Neural progenitor cell (in vitro differentiated cells): ENCODE data around the gene KANK4. TPM values are rescaled to one million over a fixed set of nuclear protein-coding genes. Genes with fewer than 3 reads are reported as not detected.

ENCODE experiments used
- DNase-seq: peaks from one replicate; pipeline ENCODE4 v3.0.0-alpha.2; 2016; ENCODE audit warnings: low spot score
- H2AFZ ChIP-seq: fragments of 200-600 bp; sonication (generic); replicated peaks from 2 replicates; pipeline ENCODE4 v1.6.1; 2016; ENCODE audit warnings: antibody characterized with exemption
- H3F3A ChIP-seq: fragments of 200-600 bp; sonication (generic); 2 replicates; pipeline ENCODE4 v1.6.1; 2016; ENCODE audit warnings: antibody characterized with exemption, low read depth
- H3K27ac ChIP-seq: fragments of 200-600 bp; sonication (generic); 2 replicates; pipeline ENCODE4 v1.5.1; 2016; ENCODE audit warnings: mild to moderate bottlenecking
- H3K27me3 ChIP-seq: fragments of 200-600 bp; sonication (generic); 2 replicates; pipeline ENCODE4 v1.6.1; 2016; ENCODE audit warnings: mild to moderate bottlenecking, moderate library complexity
- H3K36me3 ChIP-seq: fragments of 200-600 bp; sonication (generic); 2 replicates; pipeline ENCODE4 v1.5.1; 2016
- H3K4me1 ChIP-seq: fragments of 200-600 bp; sonication (generic); 2 replicates; pipeline ENCODE4 v1.6.1; 2016; ENCODE audit warnings: mixed run types
- H3K4me2 ChIP-seq: fragments of 200-600 bp; sonication (generic); 2 replicates; pipeline ENCODE4 v1.6.1; 2016
- H3K4me3 ChIP-seq: fragments of 200-600 bp; sonication (generic); 2 replicates; pipeline ENCODE4 v1.5.1; 2016
- H3K79me2 ChIP-seq: fragments of 200-600 bp; sonication (generic); 2 replicates; pipeline ENCODE4 v1.6.1; 2016; ENCODE audit warnings: low read depth
- H3K9ac ChIP-seq: fragments of 200-600 bp; sonication (generic); 2 replicates; pipeline ENCODE4 v1.6.1; 2016
- H3K9me3 ChIP-seq: fragments of 200-600 bp; sonication (generic); 2 replicates; pipeline ENCODE4 v1.5.1; 2016; ENCODE audit warnings: low read depth
- H4K20me1 ChIP-seq: fragments of 200-600 bp; sonication (generic); 2 replicates; pipeline ENCODE4 v1.6.1; 2016; ENCODE audit warnings: low read depth
- H3K27ac Mint-ChIP-seq: 3 replicates; pipeline ENCODE4 v1.8.0; 2021; ENCODE audit warnings: mixed read lengths
- H3K27me3 Mint-ChIP-seq: 2 replicates; pipeline ENCODE4 v1.8.0; 2022; ENCODE audit warnings: low read depth, mild to moderate bottlenecking, inconsistent platforms, moderate library complexity, mixed read lengths; ENCODE audit not compliant: insufficient read depth
- H3K36me3 Mint-ChIP-seq: 3 replicates; pipeline ENCODE4 v1.8.0; 2021; ENCODE audit warnings: mixed read lengths
- H3K4me1 Mint-ChIP-seq: 3 replicates; pipeline ENCODE4 v1.8.0; 2021; ENCODE audit warnings: mixed read lengths
- H3K4me3 Mint-ChIP-seq: 3 replicates; pipeline ENCODE4 v1.8.0; 2021; ENCODE audit warnings: mild to moderate bottlenecking, moderate library complexity, mixed read lengths
- H3K9me3 Mint-ChIP-seq: 3 replicates; pipeline ENCODE4 v1.8.0; 2020; ENCODE audit warnings: mixed read lengths
- CTCF ChIP-seq: fragments of 200-600 bp; sonication (generic); IDR thresholded peaks from 2 replicates; pipeline ENCODE4 v1.5.1; 2017; ENCODE audit warnings: antibody characterized with exemption, mild to moderate bottlenecking
- EZH2 ChIP-seq: fragments of 200-600 bp; sonication (generic); IDR thresholded peaks from 2 replicates; pipeline ENCODE4 v1.6.1; 2017; ENCODE audit warnings: antibody characterized with exemption, mild to moderate bottlenecking, moderate library complexity
- EZH2phosphoT487 ChIP-seq: fragments of 200-600 bp; sonication (generic); IDR thresholded peaks from 2 replicates; pipeline ENCODE4 v1.6.1; 2017; ENCODE audit warnings: antibody characterized with exemption
- total RNA-seq: library from RNA; depleted of rRNA; stranded (reverse); fragments of >200 nt; gene quantifications from 2 replicates; pipeline ENCODE4 v1.2.3, GENCODE V29; 2015; ENCODE audit warnings: low replicate concordance

The KANK4 gene
- total RNA-seq, 1 donor from 2014 or later, result not detected

- no peak overlapping the region for H3K27ac ChIP-seq
- H3F3A ChIP-seq, result no peaks in the 10 kb centered on the region
- H3K36me3 ChIP-seq, result no peaks in the 10 kb centered on the region
- peaks cover 2% of the 10 kb centered on the region for H3K27me3 Mint-ChIP-seq
- peak; percentile 35 for DNase-seq
- H3K4me2 ChIP-seq, result no peak overlapping the region
- H2AFZ ChIP-seq, result peak overlapping the region; percentile 90
- H3K36me3 Mint-ChIP-seq, result peaks cover 2% of the 10 kb centered on the region
- no peaks in the 10 kb centered on the region for H3K79me2 ChIP-seq
- H3K4me1 ChIP-seq, result peaks cover 6% of the 10 kb centered on the region
- peaks cover 7% of the 10 kb centered on the region for H3K27me3 ChIP-seq
- H3K9me3 ChIP-seq, result no peaks in the 10 kb centered on the region
- H4K20me1 ChIP-seq, result no peaks in the 10 kb centered on the region
- H3K4me3 ChIP-seq, result no peak overlapping the region
- TF ChIP-seq CTCF, result no peak
- no peak for TF ChIP-seq EZH2
- no peak for TF ChIP-seq EZH2phosphoT487
- peak overlapping the region; percentile 88 for H3K27ac Mint-ChIP-seq
- no peak overlapping the region for H3K4me3 Mint-ChIP-seq
- H3K4me1 Mint-ChIP-seq, result peaks cover 2% of the 10 kb centered on the region
- H3K9me3 Mint-ChIP-seq, result peaks cover 2% of the 10 kb centered on the region
- H3K9ac ChIP-seq, result no peak overlapping the region
These were observed 8.3 kb upstream of the KANK4 start for GRCh38 chr1:62327360-62328055.

- peaks cover 6% of the 10 kb centered on the region for H3K27me3 Mint-ChIP-seq
- Histone ChIP-seq H3F3A (no peaks in the 10 kb centered on the region), H3K27me3 (peaks cover 23% of the 10 kb centered on the region), H3K79me2 (no peaks in the 10 kb centered on the region), H3K4me1 (peaks cover 6% of the 10 kb centered on the region), H3K9ac (no peak overlapping the region), H3K4me2 (no peak overlapping the region), H4K20me1 (no peaks in the 10 kb centered on the region), H3K27ac (no peak overlapping the region), H3K9me3 (no peaks in the 10 kb centered on the region), H3K4me3 (no peak overlapping the region), H2AFZ (no peak overlapping the region), H3K36me3 (no peaks in the 10 kb centered on the region)
- H3K36me3 Mint-ChIP-seq, result peaks cover 2% of the 10 kb centered on the region
- TF ChIP-seq EZH2phosphoT487 (no peak), EZH2 (no peak), CTCF (no peak)
- peaks cover 2% of the 10 kb centered on the region for H3K9me3 Mint-ChIP-seq
- DNase-seq, result no peak
- peaks cover 2% of the 10 kb centered on the region for H3K4me1 Mint-ChIP-seq
- no peak overlapping the region for H3K4me3 Mint-ChIP-seq
- no peak overlapping the region for H3K27ac Mint-ChIP-seq
These were observed 6.4 kb upstream of the KANK4 start for GRCh38 chr1:62325681-62326080.

GRCh38 chr1:62325081-62325480 lies 5.8 kb upstream of the KANK4 start:
- H3K4me3 Mint-ChIP-seq, result no peak overlapping the region
- peaks cover 2% of the 10 kb centered on the region for H3K36me3 Mint-ChIP-seq

More at GRCh38 chr1:62325081-62325480, 5.8 kb upstream of the KANK4 start:
- H3K4me2 ChIP-seq, result no peak overlapping the region
- TF ChIP-seq EZH2phosphoT487 (no peak), EZH2 (no peak), CTCF (no peak)
- H3F3A ChIP-seq, result no peaks in the 10 kb centered on the region
- no peak overlapping the region for H3K9ac ChIP-seq
- Mint-ChIP-seq H3K27ac (no peak overlapping the region), H3K27me3 (peaks cover 12% of the 10 kb centered on the region), H3K4me1 (peaks cover 2% of the 10 kb centered on the region), H3K9me3 (peaks cover 2% of the 10 kb centered on the region)
- no peaks in the 10 kb centered on the region for H3K36me3 ChIP-seq
- no peaks in the 10 kb centered on the region for H4K20me1 ChIP-seq
- peaks cover 6% of the 10 kb centered on the region for H3K4me1 ChIP-seq
- no peak for DNase-seq
- no peak overlapping the region for H2AFZ ChIP-seq
- no peaks in the 10 kb centered on the region for H3K9me3 ChIP-seq
- no peak overlapping the region for H3K4me3 ChIP-seq
- no peaks in the 10 kb centered on the region for H3K79me2 ChIP-seq
- H3K27ac ChIP-seq, result no peak overlapping the region
- H3K27me3 ChIP-seq, result peaks cover 29% of the 10 kb centered on the region
